ENCODE measurements around the gene RTL1.

RTL1 gene

GRCh38 chr14:100865682-100866591 is 37.6 kb downstream of the RTL1 start:
- no peak for TF ChIP-seq CTCF (IDR thresholded peaks at IDR 0.05; ENCODE audit: low read depth, low read length, missing control alignments)
- DNase-seq (ENCODE audit: low read depth), result no peak

GRCh38 chr14:100864960-100865681 is 38.4 kb downstream of the RTL1 start:
- TF ChIP-seq CTCF (IDR thresholded peaks at IDR 0.05; ENCODE audit: low read depth, low read length, missing control alignments), result no peak
- DNase-seq (ENCODE audit: low read depth), result no peak
- no peak overlapping the region for H3K4me3 ChIP-seq (ENCODE audit: low read depth, low read length)

More at GRCh38 chr14:100865682-100866591, 37.6 kb downstream of the RTL1 start:
- H3K4me3 ChIP-seq (ENCODE audit: low read depth, low read length), result no peak overlapping the region

GRCh38 chr14:100864206-100864605 is 39.3 kb downstream of the RTL1 start:
- no peak for TF ChIP-seq CTCF (IDR thresholded peaks at IDR 0.05; ENCODE audit: low read depth, low read length, missing control alignments)
- DNase-seq (ENCODE audit: low read depth), result no peak

GRCh38 chr14:100862793-100863192 is 40.7 kb downstream of the RTL1 start:
- H3K4me3 ChIP-seq (ENCODE audit: low read depth, low read length), result no peak overlapping the region
- TF ChIP-seq CTCF (IDR thresholded peaks at IDR 0.05; ENCODE audit: low read depth, low read length, missing control alignments), result no peak

More at GRCh38 chr14:100864206-100864605, 39.3 kb downstream of the RTL1 start:
- H3K4me3 ChIP-seq (ENCODE audit: low read depth, low read length), result no peak overlapping the region

GRCh38 chr14:100862277-100862676 is 41.2 kb downstream of the RTL1 start:
- no peak overlapping the region for H3K4me3 ChIP-seq (ENCODE audit: low read depth, low read length)
- no peak for TF ChIP-seq CTCF (IDR thresholded peaks at IDR 0.05; ENCODE audit: low read depth, low read length, missing control alignments)
- DNase-seq (ENCODE audit: low read depth), result no peak

More at GRCh38 chr14:100862793-100863192, 40.7 kb downstream of the RTL1 start:
- no peak for DNase-seq (ENCODE audit: low read depth)

GRCh38 chr14:100861937-100862247 is 41.6 kb downstream of the RTL1 start:
- DNase-seq (ENCODE audit: low read depth), result no peak
- H3K4me3 ChIP-seq (ENCODE audit: low read depth, low read length), result no peak overlapping the region
- TF ChIP-seq CTCF (IDR thresholded peaks at IDR 0.05; ENCODE audit: low read depth, low read length, missing control alignments), result no peak

Measured in GM12864 (cell line).